HG03432 (cell line): ENCODE results near the gene SYMPK.
"Not testable (repeated sequence)": the region's sequence is repeated elsewhere in the genome, so short reads cannot be mapped to it uniquely, and the experiment has no call there.

Experiments
- ATAC-seq: cut with Tn5 transposase; IDR thresholded peaks from one replicate; pipeline ENCODE4 v1.9.1; 2021; ENCODE audit warnings: mild to moderate bottlenecking, moderate library complexity; ENCODE audit not compliant: unreplicated experiment

SYMPK gene

GRCh38 chr19:45862564-45863334 lies at the start of gene SYMPK:
TSS of gene SYMPK (minus strand) at chr19:45863147. CDS start at chr19:45854495, 8,652 bp downstream.
- peak; percentile 83 for ATAC-seq

DNA sequence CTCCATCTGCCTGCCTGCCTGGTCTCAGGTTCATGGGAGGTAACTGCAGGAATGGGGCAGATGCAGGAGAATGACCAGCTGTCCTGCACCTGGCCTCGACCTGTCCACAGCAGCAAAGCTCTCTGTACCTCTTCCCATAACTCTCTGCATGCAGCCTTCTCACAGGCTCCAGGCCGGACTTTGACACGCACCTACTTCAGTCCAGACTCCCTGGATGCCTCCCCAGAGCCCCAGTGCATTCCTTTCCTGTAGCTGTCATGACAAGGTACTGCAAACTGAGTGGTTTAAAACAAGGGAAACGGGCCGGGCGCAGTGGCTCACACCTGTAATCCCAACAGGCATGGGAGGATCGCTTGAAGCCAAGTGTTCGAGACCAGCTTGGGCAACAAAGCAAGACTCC lies 48.3 kb upstream of the SYMPK start:
- ATAC-seq: no peak

DNA sequence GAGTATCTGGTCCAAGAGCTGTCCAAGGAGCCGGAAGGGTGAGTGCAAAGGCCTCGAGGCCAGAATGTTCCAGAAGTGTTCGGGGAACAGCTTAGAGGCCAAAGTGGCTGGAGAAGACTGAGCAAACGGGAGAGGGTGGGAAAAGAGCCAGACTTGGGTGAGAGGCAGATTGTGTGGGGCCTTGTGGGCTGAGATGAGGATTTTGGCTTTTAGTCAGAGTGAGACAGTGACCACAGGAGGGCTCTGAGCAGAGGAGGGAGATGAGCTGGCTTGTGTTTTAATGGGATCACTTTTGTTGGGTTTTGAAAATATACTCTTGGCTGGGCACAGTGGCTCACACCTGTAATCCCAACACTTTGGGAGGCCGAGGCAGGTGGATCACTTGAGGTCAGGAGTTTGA lies 46.0 kb upstream of the SYMPK start:
- ATAC-seq: no peak

DNA sequence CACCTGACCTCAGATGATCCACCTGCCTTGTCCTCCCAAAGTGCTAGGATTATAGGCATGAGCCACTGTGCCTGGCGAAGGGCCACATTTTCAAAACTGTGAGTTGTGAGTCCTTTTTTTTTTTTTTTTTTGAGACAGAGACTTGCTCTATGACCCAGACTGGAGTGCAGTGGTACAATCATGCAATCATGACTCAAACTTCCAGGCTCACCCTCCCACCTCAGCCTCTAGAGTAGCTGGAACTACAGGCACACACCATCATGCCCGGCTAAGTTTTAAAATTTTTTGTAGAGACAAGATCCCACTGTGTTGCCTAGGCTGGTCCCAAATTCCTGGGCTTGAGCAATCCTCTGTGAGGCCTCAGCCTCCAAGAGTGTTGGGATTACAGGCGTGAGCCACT lies 43.3 kb upstream of the SYMPK start:
- no peak for ATAC-seq

DNA sequence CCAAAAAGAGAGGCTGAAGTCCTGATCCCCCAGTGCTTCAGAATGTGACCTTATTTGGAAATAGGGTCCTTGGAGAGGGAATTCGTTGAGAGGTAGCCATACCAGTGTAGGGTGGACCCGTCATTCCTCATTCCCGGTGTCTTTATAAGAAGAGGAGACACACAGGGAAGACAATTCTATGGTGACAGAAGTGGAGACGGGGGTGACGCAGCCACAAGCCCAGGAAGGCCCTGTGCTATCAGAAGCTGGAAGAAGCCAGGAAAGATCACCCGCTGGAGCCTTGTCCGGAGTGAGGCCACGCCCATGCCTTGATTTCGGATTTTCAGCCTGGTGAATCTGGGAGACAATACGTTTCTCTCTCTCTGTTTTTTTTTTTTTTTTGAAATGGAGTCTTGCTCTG lies 42.1 kb upstream of the SYMPK start:
- no peak for ATAC-seq

DNA sequence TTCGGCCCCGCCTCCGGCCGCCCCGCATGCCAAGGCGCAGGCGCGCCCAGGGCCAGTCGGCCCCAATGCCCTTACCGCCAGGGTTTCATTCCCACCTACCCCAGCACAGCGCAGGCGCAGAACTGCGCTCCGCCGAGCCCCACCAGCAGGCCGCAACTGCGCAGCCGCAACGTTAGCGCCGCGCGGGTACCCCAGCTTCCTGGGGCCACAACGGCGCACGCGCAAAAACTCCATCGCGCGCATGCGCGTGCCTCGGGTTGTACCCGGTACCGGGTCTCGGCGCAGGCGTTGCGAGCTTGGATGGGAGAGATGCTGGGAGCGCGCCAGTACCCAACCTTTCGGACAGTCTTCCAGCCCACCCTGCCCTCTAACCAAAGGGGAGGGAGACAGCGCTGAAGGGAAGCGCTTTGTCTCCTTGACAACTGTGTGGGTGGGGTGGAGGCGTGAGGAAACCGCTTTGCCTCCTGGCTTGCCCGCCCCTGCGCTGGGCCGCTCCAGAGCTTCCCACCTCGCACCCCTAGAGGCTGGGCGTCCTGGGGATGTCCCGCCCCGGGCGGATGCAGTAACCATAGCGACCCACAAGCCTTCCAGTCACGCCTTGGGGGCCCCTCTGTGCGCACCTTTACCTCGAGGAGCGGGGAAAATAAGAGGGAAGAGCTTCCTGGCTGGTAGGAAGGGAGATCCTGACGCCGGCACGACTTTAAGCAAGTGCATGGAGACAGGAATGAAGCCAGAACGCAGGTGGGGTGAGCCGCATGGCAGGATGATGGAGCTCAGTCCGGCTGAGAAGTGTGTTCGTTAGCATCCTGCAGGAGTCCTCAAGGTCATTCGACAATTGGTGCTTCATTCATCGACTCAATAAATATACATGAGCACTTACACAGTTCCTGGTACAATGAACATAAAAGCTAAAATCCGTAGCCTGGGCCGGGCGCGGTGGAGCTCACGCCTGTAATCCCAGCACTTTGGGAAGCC lies 40.0 kb upstream of the SYMPK start:
- ATAC-seq: peak; percentile 77

GRCh38 chr19:45901912-45902650 lies 39.1 kb upstream of the SYMPK start, which contains the start of gene MYPOP:
TSS of gene MYPOP (minus strand) at chr19:45902613. CDS start at chr19:45901773, 840 bp downstream.
- ATAC-seq: no peak

- no peak for ATAC-seq
These were observed 38.5 kb upstream of the SYMPK start for GRCh38 chr19:45901432-45901911.

- no peak for ATAC-seq
These were observed 37.9 kb upstream of the SYMPK start for GRCh38 chr19:45900738-45901431.

GRCh38 chr19:45899919-45900589 lies 37.1 kb upstream of the SYMPK start:
- no peak for ATAC-seq

GRCh38 chr19:45899253-45899652 lies 36.3 kb upstream of the SYMPK start:
- ATAC-seq: no peak

GRCh38 chr19:45897261-45897812 lies 34.4 kb upstream of the SYMPK start:
- ATAC-seq: no peak

DNA sequence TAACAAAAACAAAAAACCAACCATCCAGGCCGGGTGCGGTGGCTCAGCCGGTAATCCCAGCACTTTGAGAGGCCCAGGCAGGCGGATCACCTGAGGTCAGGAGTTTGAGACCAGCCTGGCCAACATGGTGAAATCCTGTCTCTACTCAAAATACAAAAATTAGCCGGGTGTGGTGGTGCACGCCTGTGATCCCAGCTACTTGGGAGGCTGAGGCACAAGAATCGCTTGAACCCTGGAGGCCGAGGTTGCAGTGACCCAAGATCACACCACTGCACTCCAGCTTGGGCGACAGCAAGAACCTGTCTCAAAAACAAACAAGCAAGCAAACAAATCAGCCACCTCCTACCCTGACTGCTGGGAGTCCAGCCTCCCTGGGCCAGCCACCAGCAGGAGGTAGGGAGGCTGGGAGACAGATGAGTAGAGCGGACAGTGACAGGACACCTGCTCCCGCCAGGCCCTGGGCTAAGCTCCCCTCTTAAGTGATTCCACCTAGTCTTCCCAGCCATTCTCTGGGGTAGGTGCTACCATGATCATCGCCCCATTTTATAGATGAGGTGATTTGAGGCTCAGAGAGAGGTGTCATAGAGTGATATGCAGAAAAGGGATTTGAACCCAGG lies 33.1 kb upstream of the SYMPK start:
- not testable (repeated sequence) for ATAC-seq

GRCh38 chr19:45895519-45895972 lies 32.6 kb upstream of the SYMPK start:
- no peak for ATAC-seq

GRCh38 chr19:45890877-45891276 lies 27.9 kb upstream of the SYMPK start:
- no peak for ATAC-seq

DNA sequence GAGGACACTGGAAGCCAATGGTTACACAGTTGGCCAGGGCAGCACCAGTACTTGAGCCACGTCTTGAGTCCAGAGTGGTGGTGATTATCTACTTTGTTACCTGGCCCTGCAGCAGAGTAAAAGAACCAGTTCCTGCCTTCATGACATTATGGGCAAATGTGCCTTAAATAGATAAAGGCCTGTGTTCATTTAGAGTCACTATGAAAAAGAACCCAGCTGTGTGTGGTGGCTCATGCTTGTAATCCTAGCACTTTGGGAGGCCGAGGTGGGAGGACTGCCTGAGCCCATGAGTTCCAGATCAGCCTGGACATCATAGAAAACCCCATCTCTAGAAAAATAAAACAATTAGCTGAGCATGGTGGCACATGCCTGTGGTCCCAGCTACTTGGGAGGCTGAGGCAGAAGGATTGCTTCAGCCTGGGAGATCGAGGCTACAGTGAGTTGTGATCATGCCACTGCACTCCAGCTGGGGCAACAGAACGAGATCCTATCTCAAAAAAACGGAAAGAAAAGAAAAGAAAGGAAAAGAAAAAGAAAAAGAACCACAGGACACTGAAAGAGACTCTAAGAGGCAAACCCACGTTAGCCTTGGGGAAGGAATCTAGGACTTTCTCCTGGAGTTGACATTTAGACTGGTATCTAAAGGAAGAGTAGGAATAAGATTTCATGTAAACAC lies 26.4 kb upstream of the SYMPK start:
- ATAC-seq: no peak

DNA sequence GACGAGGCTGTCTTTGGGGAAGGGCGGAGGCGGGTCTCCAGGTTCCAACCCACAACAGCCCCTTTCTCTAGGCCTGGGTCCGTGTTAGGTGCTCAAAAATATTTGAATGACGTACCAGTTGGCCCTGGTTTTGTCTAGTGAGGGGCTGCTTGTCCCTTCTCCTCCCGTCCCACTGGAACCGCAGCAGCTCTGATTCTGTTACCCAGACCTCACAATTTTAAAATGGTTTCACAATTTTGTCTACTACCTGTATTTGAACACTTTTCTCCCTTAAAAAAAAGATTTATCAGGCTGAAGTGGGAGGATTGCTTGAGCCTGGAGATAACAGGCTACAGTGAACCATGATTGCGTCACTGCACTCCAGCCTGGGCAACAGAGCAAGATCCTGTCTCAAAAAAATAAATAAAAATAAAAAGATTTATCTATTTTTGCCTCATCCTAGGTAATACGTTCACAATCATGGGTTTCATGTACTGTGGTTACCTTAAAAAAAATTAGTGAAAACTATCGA lies 24.3 kb upstream of the SYMPK start:
- no peak for ATAC-seq
